ENCODE measurements around the gene CAMTA1. TPM values are rescaled to one million over a fixed set of nuclear protein-coding genes. Genes with fewer than 3 reads are reported as not detected.

The CAMTA1 gene
- total and polyA plus RNA-seq, 8 donors: 13.0 to 54.2 (median 23.6) TPM

DNA sequence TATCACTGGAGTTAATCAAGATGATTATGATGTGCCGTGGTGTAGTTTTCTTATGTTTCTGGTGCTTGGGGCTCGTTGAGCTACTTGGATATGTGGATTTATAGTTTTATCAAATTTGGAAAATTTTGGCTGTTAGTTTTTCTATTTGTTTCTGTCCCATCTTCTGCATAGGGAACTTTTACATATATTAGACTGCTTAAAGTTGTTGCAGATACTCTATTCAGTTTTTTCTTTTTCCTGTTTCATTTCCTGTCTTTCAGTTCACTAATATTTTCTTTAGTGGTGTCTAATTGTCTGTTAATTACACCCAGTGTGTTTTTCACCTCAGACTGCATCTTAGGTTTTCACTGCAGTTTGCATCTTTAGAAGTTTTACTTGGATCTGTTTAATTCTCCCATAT lies 247.7 kb downstream of the CAMTA1 start:
- WGBS, 2 donors: 76 to 87% methylated on average over 2 of the region's 2 CpGs
- H3K36me3 ChIP-seq: no peaks in the 10 kb centered on the region
- DNase-seq: no peak
- ATAC-seq: no peak
- H3K27me3 ChIP-seq: no peaks in the 10 kb centered on the region
- no peaks in the 10 kb centered on the region for H3K9me3 ChIP-seq
- intact Hi-C loops (cut with DNase I): no loop called here
- H3K27ac ChIP-seq: no peak overlapping the region
- H3K4me3 ChIP-seq: no peak overlapping the region
- no peak for FAIRE-seq
- H3K4me1 ChIP-seq: no peaks in the 10 kb centered on the region
- TF ChIP-seq, protein P1, sequence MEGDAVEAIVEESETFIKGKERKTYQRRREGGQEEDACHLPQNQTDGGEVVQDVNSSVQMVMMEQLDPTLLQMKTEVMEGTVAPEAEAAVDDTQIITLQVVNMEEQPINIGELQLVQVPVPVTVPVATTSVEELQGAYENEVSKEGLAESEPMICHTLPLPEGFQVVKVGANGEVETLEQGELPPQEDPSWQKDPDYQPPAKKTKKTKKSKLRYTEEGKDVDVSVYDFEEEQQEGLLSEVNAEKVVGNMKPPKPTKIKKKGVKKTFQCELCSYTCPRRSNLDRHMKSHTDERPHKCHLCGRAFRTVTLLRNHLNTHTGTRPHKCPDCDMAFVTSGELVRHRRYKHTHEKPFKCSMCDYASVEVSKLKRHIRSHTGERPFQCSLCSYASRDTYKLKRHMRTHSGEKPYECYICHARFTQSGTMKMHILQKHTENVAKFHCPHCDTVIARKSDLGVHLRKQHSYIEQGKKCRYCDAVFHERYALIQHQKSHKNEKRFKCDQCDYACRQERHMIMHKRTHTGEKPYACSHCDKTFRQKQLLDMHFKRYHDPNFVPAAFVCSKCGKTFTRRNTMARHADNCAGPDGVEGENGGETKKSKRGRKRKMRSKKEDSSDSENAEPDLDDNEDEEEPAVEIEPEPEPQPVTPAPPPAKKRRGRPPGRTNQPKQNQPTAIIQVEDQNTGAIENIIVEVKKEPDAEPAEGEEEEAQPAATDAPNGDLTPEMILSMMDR (IDR thresholded peaks at IDR 0.05): no peak

DNA sequence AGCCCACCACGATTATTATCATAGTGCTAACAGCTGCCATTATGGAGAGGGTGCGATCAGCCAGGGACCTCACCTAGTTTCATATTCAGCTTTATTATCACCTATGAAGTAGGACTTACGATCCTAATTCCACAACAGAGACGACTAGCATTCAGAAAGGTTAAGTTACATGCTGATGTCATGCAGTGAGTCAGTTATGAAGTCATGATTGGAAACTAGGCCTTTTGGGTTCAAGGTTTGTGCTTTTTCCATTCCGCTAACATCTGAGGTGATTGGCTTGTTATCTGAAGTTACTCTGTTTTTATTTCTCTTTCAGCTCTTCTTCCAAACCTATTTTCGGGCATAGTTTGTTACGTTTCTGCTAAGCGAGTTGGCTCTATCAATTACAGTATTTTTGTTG lies 251.1 kb downstream of the CAMTA1 start:
- intact Hi-C loops (cut with DNase I): no loop called here

DNA sequence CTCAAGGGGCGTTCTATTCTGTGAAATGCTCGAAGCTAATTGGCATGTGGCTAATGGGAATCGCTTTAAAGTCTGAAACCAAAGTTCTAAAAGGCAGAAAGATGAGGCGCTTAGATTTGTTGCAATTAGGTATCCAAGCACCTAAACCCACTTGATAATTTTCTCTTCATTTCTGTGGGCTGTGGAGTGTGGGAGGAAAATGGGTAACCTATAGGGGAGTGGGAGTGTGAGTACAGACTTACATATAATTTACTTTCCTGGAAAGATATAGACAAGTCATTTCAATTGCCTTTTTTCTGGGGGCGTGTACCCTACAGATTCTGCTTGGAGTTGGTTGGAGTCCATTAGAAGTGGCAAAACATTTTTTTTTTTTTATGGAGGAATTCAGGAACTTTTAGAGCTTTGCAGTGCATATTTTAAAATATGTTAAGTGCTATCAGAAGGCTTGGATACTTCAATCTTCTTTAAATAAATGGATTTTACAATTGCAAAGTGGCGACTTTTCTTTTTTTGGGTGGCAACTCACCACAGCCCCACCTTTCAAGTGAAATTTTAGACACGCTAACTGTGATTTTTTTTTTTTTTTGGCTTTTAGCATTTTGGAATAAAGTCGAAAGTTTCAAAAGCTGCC lies 254.5 kb downstream of the CAMTA1 start:
- Histone ChIP-seq H3K4me1 (no peaks in the 10 kb centered on the region), H3K36me3 (no peaks in the 10 kb centered on the region), H3K27me3 (no peaks in the 10 kb centered on the region), H3K27ac (no peak overlapping the region), H3K4me3 (no peak overlapping the region), H3K9me3 (no peaks in the 10 kb centered on the region)
- intact Hi-C loops (cut with DNase I): loop anchor here in 1 of 3 donors (5.0 to 10.0 kb wide), 2 partner anchors 185 to 608 kb away; no protein-coding TSS in a partner anchor
- FAIRE-seq (no peak), DNase-seq (no peak), ATAC-seq (no peak)
- 69 to 78% methylated on average over 8 of the region's 8 CpGs for WGBS, 2 donors
- TF ChIP-seq, protein P1 (IDR thresholded peaks at IDR 0.05): no peak

More for the DNA sequence above, 251.1 kb downstream of the CAMTA1 start:
- FAIRE-seq: no peak
- no peak for ATAC-seq
- H3K9me3 ChIP-seq: no peaks in the 10 kb centered on the region
- H3K27me3 ChIP-seq: no peaks in the 10 kb centered on the region
- H3K4me1 ChIP-seq: no peaks in the 10 kb centered on the region
- TF ChIP-seq, protein P1 (IDR thresholded peaks at IDR 0.05): no peak
- DNase-seq: no peak
- H3K4me3 ChIP-seq: no peak overlapping the region
- H3K36me3 ChIP-seq: no peaks in the 10 kb centered on the region
- 83 to 84% methylated on average over 8 of the region's 8 CpGs for WGBS, 2 donors
- H3K27ac ChIP-seq: no peak overlapping the region

DNA sequence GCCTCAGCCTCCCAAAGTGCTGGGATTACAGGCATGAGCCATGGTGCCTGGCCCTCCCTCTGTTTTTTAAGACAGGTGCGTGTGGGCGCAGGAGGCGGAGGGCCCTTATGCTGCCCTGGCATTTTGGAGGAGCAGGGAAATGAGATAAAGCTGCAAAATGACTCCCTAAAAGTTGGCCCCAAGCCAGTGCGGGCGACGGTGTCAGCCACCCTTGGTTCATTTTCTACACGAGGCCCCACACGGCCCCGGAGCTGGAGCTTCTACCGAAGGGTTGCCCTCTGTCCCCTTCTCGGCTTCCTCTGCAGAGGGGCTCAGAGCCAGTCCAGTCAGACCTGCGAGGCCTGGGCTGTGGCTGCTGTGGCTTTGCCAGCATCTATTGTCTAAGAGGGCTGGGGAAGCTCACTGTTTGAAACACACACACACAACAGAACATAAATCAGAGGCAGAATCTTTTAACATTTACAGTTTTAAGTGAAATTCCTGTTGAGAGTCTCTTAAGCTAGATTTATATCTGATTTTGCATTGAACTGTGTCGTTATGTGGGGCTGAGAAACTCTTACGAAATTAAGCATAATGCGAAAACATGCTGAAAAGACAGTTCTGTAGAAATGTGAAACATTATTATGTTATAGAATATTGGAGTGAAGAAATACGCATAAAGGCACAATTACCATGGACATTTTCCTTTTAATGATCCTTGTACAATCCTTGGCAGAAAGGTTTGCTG lies 255.9 kb downstream of the CAMTA1 start:
- H3K27me3 ChIP-seq: no peaks in the 10 kb centered on the region
- WGBS, 2 donors: 73 to 76% methylated on average over 16 of the region's 16 CpGs
- no peaks in the 10 kb centered on the region for H3K9me3 ChIP-seq
- intact Hi-C loops (cut with DNase I): loop anchor here in 1 of 3 donors (5.0 to 10.0 kb wide), 2 partner anchors 184 to 606 kb away; no protein-coding TSS in a partner anchor
- no peak for FAIRE-seq
- H3K4me3 ChIP-seq: no peak overlapping the region
- DNase-seq: no peak
- H3K27ac ChIP-seq: no peak overlapping the region
- H3K36me3 ChIP-seq: no peaks in the 10 kb centered on the region
- no peaks in the 10 kb centered on the region for H3K4me1 ChIP-seq
- TF ChIP-seq, protein P1 (IDR thresholded peaks at IDR 0.05): no peak
- ATAC-seq: no peak
